ENCODE measurements around the gene ZC3H12D.

Gene ZC3H12D

DNA sequence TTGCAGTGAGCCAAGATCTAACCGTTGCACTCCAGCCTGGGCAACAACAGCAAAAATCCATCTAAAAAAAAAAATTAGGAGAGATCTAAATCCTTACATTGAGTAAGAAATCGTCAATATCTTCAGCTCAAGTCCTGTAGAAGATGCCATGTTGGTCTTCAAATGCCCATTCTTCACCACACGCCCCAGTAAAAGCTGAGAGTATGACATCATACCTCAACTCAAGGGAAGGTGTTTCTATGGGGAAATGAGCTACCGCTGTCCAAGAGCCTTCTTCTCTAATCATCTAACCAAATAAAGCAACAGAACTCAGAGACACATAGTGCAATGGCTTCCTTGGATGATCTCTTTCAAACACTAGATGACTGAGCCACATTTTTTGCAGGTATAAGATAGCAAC is 2.5 kb upstream of the ZC3H12D start:
- Histone ChIP-seq H3K9me2 (replicated peaks; ENCODE audit: insufficient read depth, low read length) (no peaks in the 10 kb centered on the region), H3K4me1 (ENCODE audit: low read length) (no peaks in the 10 kb centered on the region), H3K4me3 (ENCODE audit: low read length) (no peak overlapping the region), H3K36me3 (replicated peaks; ENCODE audit: insufficient read depth, low read length) (no peaks in the 10 kb centered on the region), H3K27ac (ENCODE audit: low read length) (no peak overlapping the region), H2AFZ (ENCODE audit: low read length) (no peak overlapping the region), H3K9ac (ENCODE audit: low read length) (no peak overlapping the region), H4K20me1 (ENCODE audit: insufficient read depth, low read length) (no peaks in the 10 kb centered on the region), H3F3A (ENCODE audit: insufficient read depth, low read length) (no peaks in the 10 kb centered on the region), H3K4me2 (ENCODE audit: low read depth, low read length) (no peak overlapping the region), H3K9me3 (replicated peaks; ENCODE audit: insufficient read depth, low read length) (no peaks in the 10 kb centered on the region), H3K79me2 (ENCODE audit: low read length) (no peaks in the 10 kb centered on the region), H3K27me3 (replicated peaks; ENCODE audit: insufficient read depth, low read length) (no peaks in the 10 kb centered on the region)
- no peak for DNase-seq
- TF ChIP-seq, protein P1, sequence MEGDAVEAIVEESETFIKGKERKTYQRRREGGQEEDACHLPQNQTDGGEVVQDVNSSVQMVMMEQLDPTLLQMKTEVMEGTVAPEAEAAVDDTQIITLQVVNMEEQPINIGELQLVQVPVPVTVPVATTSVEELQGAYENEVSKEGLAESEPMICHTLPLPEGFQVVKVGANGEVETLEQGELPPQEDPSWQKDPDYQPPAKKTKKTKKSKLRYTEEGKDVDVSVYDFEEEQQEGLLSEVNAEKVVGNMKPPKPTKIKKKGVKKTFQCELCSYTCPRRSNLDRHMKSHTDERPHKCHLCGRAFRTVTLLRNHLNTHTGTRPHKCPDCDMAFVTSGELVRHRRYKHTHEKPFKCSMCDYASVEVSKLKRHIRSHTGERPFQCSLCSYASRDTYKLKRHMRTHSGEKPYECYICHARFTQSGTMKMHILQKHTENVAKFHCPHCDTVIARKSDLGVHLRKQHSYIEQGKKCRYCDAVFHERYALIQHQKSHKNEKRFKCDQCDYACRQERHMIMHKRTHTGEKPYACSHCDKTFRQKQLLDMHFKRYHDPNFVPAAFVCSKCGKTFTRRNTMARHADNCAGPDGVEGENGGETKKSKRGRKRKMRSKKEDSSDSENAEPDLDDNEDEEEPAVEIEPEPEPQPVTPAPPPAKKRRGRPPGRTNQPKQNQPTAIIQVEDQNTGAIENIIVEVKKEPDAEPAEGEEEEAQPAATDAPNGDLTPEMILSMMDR (IDR thresholded peaks at IDR 0.05; ENCODE audit: low read length) = no peak
- TF ChIP-seq EZH2 (optimal IDR thresholded peaks at IDR 0.05; ENCODE audit: low read depth, low read length) = no peak
- no peak for TF ChIP-seq EZH2phosphoT487 (IDR thresholded peaks at IDR 0.05; ENCODE audit: low read length)

- Histone ChIP-seq H3K36me3 (replicated peaks; ENCODE audit: insufficient read depth, low read length) (no peaks in the 10 kb centered on the region), H2AFZ (ENCODE audit: low read length) (no peak overlapping the region), H3K27ac (ENCODE audit: low read length) (no peak overlapping the region), H3K4me2 (ENCODE audit: low read depth, low read length) (no peak overlapping the region), H3K4me1 (ENCODE audit: low read length) (no peaks in the 10 kb centered on the region), H3K79me2 (ENCODE audit: low read length) (no peaks in the 10 kb centered on the region), H3K9ac (ENCODE audit: low read length) (no peak overlapping the region), H3K9me3 (replicated peaks; ENCODE audit: insufficient read depth, low read length) (no peaks in the 10 kb centered on the region), H3K9me2 (replicated peaks; ENCODE audit: insufficient read depth, low read length) (no peaks in the 10 kb centered on the region), H4K20me1 (ENCODE audit: insufficient read depth, low read length) (no peaks in the 10 kb centered on the region), H3K27me3 (replicated peaks; ENCODE audit: insufficient read depth, low read length) (no peaks in the 10 kb centered on the region), H3F3A (ENCODE audit: insufficient read depth, low read length) (no peaks in the 10 kb centered on the region), H3K4me3 (ENCODE audit: low read length) (no peak overlapping the region)
- TF ChIP-seq EZH2phosphoT487 (IDR thresholded peaks at IDR 0.05; ENCODE audit: low read length) = no peak
- TF ChIP-seq, protein P1 (IDR thresholded peaks at IDR 0.05; ENCODE audit: low read length) = no peak
- TF ChIP-seq EZH2 (optimal IDR thresholded peaks at IDR 0.05; ENCODE audit: low read depth, low read length) = no peak
- DNase-seq = no peak
These were observed 762 bp downstream of the ZC3H12D start for GRCh38 chr6:149483849-149484655.

DNA sequence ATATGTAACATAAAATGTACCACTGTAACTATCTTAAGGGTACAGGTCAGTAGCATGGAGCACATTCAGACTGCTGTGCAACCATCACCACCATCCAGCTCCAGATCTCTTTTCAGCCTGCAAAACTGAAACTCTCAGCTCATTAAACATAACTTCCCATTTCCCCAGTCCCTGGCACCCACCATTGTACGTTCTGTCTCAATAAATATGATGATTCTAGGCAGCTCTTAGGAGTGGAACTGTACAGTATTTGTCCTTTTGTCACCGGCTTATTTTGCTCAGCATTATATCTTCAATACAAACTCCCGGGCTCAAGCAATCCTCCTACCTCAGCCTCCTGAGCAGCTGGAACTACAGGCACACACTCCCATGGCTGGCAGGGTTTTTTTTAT is 1.5 kb downstream of the ZC3H12D start:
- TF ChIP-seq EZH2phosphoT487 (IDR thresholded peaks at IDR 0.05; ENCODE audit: low read length) (no peak), EZH2 (optimal IDR thresholded peaks at IDR 0.05; ENCODE audit: low read depth, low read length) (no peak)
- TF ChIP-seq, protein P1 (IDR thresholded peaks at IDR 0.05; ENCODE audit: low read length) = no peak
- H3K4me3 ChIP-seq (ENCODE audit: low read length) = no peak overlapping the region
- H3K4me2 ChIP-seq (ENCODE audit: low read depth, low read length) = no peak overlapping the region
- H3K4me1 ChIP-seq (ENCODE audit: low read length) = no peaks in the 10 kb centered on the region
- no peak for DNase-seq
- no peaks in the 10 kb centered on the region for H3K27me3 ChIP-seq (replicated peaks; ENCODE audit: insufficient read depth, low read length)
- no peak overlapping the region for H3K27ac ChIP-seq (ENCODE audit: low read length)
- H3K79me2 ChIP-seq (ENCODE audit: low read length) = no peaks in the 10 kb centered on the region
- H3F3A ChIP-seq (ENCODE audit: insufficient read depth, low read length) = no peaks in the 10 kb centered on the region
- no peak overlapping the region for H2AFZ ChIP-seq (ENCODE audit: low read length)
- no peaks in the 10 kb centered on the region for H3K36me3 ChIP-seq (replicated peaks; ENCODE audit: insufficient read depth, low read length)
- H3K9me3 ChIP-seq (replicated peaks; ENCODE audit: insufficient read depth, low read length) = no peaks in the 10 kb centered on the region
- H3K9ac ChIP-seq (ENCODE audit: low read length) = no peak overlapping the region
- no peaks in the 10 kb centered on the region for H4K20me1 ChIP-seq (ENCODE audit: insufficient read depth, low read length)
- no peaks in the 10 kb centered on the region for H3K9me2 ChIP-seq (replicated peaks; ENCODE audit: insufficient read depth, low read length)

All from MM.1S (cell line).